ENCODE results near the gene GHITM. TPM values are rescaled to one million over a fixed set of nuclear protein-coding genes. Genes with fewer than 3 reads are reported as not detected.

GHITM gene
- total RNA-seq, 1 experiment from 2014 or later = 156 TPM

GRCh38 chr10:84166620-84167288 is 27.4 kb downstream of the GHITM start:
- ATAC-seq = no peak
- H4K20me1 ChIP-seq (ENCODE audit: insufficient read depth) = no peaks in the 10 kb centered on the region
- intact Hi-C loops (cut with micrococcal nuclease) = no loop called here
- DNase-seq (ENCODE audit: low read depth, low spot score) = no peak
- H3K27ac ChIP-seq (ENCODE audit: low read depth, low read length) = no peak overlapping the region
- no peak overlapping the region for H2AFZ ChIP-seq (ENCODE audit: low read depth, low read length, poor library complexity, severe bottlenecking)
- no TSS peak for BruUV-seq (replicated peaks)
- no peaks in the 10 kb centered on the region for H3K79me2 ChIP-seq (ENCODE audit: insufficient read depth, low read length)
- ChIA-PET POLR2A (no interaction called here), RAD21 (ENCODE audit: low non-redundant PET in 1 of 2, low total read pairs in 2 of 2, uncharacterized antibody in 2 of 2, unreplicated experiment in 2 of 2) (no interaction called here), CTCF (interaction anchor here (0.9 to 1.1 kb wide), 2 partner anchors 17 to 18 kb away, joined by 3 read pairs; no protein-coding TSS in a partner anchor)
- H3K36me3 ChIP-seq (ENCODE audit: control insufficient read depth in 1 of 2, insufficient read depth in 2 of 2, low read length in 2 of 2) = no peaks in the 10 kb centered on the region
- H3K4me2 ChIP-seq (ENCODE audit: low read length) = no peak overlapping the region
- H3K27me3 ChIP-seq (ENCODE audit: insufficient read depth, low read length) = peaks cover 11% of the 10 kb centered on the region
- no peaks in the 10 kb centered on the region for H3K9me2 ChIP-seq (ENCODE audit: insufficient read depth)
- no peaks in the 10 kb centered on the region; a peak in 1 of 4 replicates for H3K9me3 ChIP-seq (ENCODE audit: control insufficient read depth in 1 of 2, insufficient read depth in 1 of 2, low read depth in 1 of 2, low read length in 2 of 2)
- H3K4me1 ChIP-seq (ENCODE audit: control insufficient read depth in 1 of 2, insufficient read depth in 2 of 2, low read length in 2 of 2) = no peaks in the 10 kb centered on the region
- no peak overlapping the region for H3K4me3 ChIP-seq (replicated peaks in 1 of 2; ENCODE audit: low read depth in 1 of 2, low read length in 2 of 2)
- no peak overlapping the region for H3K9ac ChIP-seq (ENCODE audit: low read length)
- TF ChIP-seq SP1 (IDR thresholded peaks at IDR 0.05; ENCODE audit: low read depth) (no peak), MAX (IDR thresholded peaks at IDR 0.05) (no peak), RAD21 (IDR thresholded peaks at IDR 0.05; ENCODE audit: low read depth) (no peak), CBX3 (IDR thresholded peaks at IDR 0.05; ENCODE audit: low read depth) (no peak), ZFX (IDR thresholded peaks at IDR 0.05) (no peak), ZBTB33 (IDR thresholded peaks at IDR 0.05; ENCODE audit: extremely low read depth, insufficient replicate concordance, low read length) (no peak), ATF3 (IDR thresholded peaks at IDR 0.05) (no peak), FOSL1 (IDR thresholded peaks at IDR 0.05; ENCODE audit: low read depth) (no peak), SRF (IDR thresholded peaks at IDR 0.05; ENCODE audit: low read depth) (no peak), ELF1 (IDR thresholded peaks at IDR 0.05; ENCODE audit: borderline replicate concordance, low read depth) (no peak), POLR2A (IDR thresholded peaks at IDR 0.05; ENCODE audit: borderline replicate concordance, extremely low read depth, insufficient read depth, insufficient read length) (no peak), POLR2AphosphoS5 (IDR thresholded peaks at IDR 0.05; ENCODE audit: low read depth, low read length) (no peak), CTCF (IDR thresholded peaks at IDR 0.05 in 2 of 3, conservative IDR thresholded peaks at IDR 0.05 in 1 of 3; ENCODE audit: borderline replicate concordance in 1 of 3, insufficient read depth in 1 of 3, low read depth in 2 of 3, low read length in 2 of 3) (no peak), CEBPB (IDR thresholded peaks at IDR 0.05; ENCODE audit: low read depth) (no peak), REST (IDR thresholded peaks at IDR 0.05; ENCODE audit: low read depth) (no peak), EZH2 (IDR thresholded peaks at IDR 0.05) (no peak), ZNF274 (IDR thresholded peaks at IDR 0.05; ENCODE audit: low read depth, low read length) (no peak), YY1 (IDR thresholded peaks at IDR 0.05; ENCODE audit: extremely low read depth, insufficient replicate concordance, low read depth, low read length) (no peak), EGR1 (IDR thresholded peaks at IDR 0.05; ENCODE audit: low read depth) (no peak), EZH2phosphoT487 (IDR thresholded peaks at IDR 0.05; ENCODE audit: borderline replicate concordance) (no peak)
